Measurements from ENCODE around the gene DNAJC22. TPM values are rescaled to one million over a fixed set of nuclear protein-coding genes. Genes with fewer than 3 reads are reported as not detected.

DNAJC22 gene
- total RNA-seq, 2 donors from 2014 or later, result 0.68 to 1.5 TPM

DNA sequence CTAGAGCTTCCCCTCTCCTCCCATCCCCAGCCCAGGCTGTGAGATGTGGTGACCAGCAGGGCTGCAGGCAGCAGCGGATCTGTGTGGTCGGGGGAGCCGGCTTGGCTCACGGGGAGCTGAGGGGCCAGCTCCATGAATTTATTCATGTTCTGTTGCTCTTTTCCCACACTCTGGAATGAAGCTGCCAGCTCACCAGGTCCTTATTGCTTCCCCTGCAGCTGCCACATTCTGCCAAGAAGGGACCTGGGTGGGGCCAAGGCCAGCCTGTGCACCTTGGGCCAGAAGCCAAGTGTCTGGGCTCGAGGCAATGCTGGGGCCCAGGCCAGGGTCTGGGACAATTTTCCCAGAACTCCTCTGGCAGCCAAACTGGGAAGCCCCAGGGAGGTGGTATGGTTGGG is 7.2 kb upstream of the DNAJC22 start:
- Histone ChIP-seq H3K4me1 (ENCODE audit: control insufficient read depth in 1 of 2, low read depth in 2 of 2) (peaks cover 14 to 25% of the 10 kb centered on the region in 2 donors), H3K27ac (no peak overlapping the region), H3K27me3 (replicated peaks; ENCODE audit: insufficient read depth) (peaks cover 13% of the 10 kb centered on the region), H3K36me3 (no peaks in the 10 kb centered on the region), H3K4me3 (no peak overlapping the region), H3K9me3 (no peaks in the 10 kb centered on the region)
- no peak for ATAC-seq (ENCODE audit: insufficient number of reproducible peaks, low FRiP score, low read depth)
- TF ChIP-seq, protein P1, sequence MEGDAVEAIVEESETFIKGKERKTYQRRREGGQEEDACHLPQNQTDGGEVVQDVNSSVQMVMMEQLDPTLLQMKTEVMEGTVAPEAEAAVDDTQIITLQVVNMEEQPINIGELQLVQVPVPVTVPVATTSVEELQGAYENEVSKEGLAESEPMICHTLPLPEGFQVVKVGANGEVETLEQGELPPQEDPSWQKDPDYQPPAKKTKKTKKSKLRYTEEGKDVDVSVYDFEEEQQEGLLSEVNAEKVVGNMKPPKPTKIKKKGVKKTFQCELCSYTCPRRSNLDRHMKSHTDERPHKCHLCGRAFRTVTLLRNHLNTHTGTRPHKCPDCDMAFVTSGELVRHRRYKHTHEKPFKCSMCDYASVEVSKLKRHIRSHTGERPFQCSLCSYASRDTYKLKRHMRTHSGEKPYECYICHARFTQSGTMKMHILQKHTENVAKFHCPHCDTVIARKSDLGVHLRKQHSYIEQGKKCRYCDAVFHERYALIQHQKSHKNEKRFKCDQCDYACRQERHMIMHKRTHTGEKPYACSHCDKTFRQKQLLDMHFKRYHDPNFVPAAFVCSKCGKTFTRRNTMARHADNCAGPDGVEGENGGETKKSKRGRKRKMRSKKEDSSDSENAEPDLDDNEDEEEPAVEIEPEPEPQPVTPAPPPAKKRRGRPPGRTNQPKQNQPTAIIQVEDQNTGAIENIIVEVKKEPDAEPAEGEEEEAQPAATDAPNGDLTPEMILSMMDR (IDR thresholded peaks at IDR 0.05), result no peak
- no peak for DNase-seq (ENCODE audit: low spot score)

DNA sequence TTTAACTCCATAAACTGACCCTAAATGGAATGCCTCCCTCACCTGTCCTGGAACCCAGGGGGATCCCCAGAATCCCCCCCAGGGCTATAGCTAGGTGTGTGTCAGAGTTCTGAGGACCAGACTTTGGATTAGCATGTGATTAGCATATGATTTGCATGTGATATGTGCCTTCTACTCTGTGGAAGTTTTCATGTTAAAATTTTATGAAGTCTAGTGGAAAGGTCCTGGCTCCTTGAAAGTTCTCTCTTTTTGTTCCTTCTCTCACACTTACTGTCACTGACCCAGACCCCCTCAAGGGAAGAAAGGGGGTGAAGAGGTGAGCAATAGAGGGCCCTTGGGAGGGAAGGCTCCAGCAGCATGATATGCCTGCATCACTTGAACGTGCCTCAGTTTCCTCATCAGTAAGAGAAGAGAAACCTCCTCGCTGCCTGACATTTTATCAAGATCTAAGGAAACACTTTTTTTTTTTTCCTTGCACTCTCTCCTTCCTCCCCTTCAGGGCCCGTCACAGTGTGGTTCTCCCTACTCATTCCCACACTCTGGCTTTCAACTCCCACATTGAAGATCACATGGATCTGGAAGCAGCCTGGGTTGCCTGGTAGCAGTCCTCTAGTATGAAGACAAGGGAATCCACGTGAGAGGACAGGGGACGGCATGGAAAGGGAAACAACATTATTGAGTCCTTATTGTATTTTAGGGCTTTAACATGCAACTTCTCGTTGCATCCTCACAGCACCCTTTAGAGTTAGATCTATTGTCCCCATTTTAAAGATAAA is 6.4 kb upstream of the DNAJC22 start:
- TF ChIP-seq, protein P1 (IDR thresholded peaks at IDR 0.05), result no peak
- Histone ChIP-seq H3K27ac (no peak overlapping the region), H3K4me1 (ENCODE audit: control insufficient read depth in 1 of 2, low read depth in 2 of 2) (peaks cover 18 to 30% of the 10 kb centered on the region in 2 donors), H3K27me3 (replicated peaks; ENCODE audit: insufficient read depth) (peaks cover 13% of the 10 kb centered on the region), H3K9me3 (no peaks in the 10 kb centered on the region), H3K36me3 (no peaks in the 10 kb centered on the region), H3K4me3 (no peak overlapping the region)
- DNase-seq (ENCODE audit: low spot score), result no peak
- ATAC-seq (ENCODE audit: insufficient number of reproducible peaks, low FRiP score, low read depth), result no peak

DNA sequence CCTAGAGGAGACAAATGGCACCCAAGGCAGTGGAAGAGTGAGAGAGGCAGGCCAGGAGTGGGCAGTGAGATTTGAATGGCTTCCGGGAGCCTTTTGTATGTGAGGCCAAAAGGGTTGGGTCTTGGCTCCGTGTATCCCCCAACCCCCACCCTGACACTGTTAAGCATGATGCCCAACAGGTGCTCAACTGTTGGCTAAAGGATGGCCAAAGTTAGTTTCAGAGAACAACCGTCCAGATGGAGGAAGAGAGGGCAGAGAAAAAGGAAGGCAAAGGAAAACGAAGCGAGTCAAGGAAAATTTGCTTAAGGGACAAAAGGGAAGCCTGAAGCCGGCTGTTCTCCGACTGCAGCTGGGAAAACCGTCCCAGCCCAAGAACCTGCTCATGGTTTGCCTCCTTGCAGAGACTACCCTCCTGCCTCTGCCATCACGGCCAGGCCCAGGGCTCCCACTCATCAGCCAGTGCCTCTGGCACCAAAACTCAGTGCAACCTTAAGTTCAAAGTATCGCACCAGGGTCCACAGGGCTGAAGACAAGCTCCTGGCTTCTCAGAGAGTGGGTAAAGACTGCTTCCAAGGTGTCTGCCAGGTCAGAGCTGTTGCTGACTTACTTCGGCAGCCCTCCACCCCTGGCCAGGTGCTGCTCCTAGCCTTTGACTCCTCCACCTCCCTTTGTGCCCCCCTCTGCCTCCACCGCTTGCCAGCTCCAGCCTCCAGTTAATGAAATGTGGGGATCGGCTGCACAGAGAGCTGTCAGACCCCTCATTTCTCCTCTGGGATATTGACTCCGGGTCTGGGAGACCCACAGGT is 5.5 kb upstream of the DNAJC22 start:
- H3K4me1 ChIP-seq (ENCODE audit: control insufficient read depth in 1 of 2, low read depth in 2 of 2), result peaks cover 25 to 38% of the 10 kb centered on the region in 2 donors
- no peak for ATAC-seq (ENCODE audit: insufficient number of reproducible peaks, low FRiP score, low read depth)
- TF ChIP-seq, protein P1 (IDR thresholded peaks at IDR 0.05), result no peak
- H3K4me3 ChIP-seq, result no peak overlapping the region
- DNase-seq (ENCODE audit: low spot score), result no peak
- H3K9me3 ChIP-seq, result no peaks in the 10 kb centered on the region
- peaks cover 18% of the 10 kb centered on the region for H3K27me3 ChIP-seq (replicated peaks; ENCODE audit: insufficient read depth)
- H3K36me3 ChIP-seq, result no peaks in the 10 kb centered on the region
- no peak overlapping the region for H3K27ac ChIP-seq

DNA sequence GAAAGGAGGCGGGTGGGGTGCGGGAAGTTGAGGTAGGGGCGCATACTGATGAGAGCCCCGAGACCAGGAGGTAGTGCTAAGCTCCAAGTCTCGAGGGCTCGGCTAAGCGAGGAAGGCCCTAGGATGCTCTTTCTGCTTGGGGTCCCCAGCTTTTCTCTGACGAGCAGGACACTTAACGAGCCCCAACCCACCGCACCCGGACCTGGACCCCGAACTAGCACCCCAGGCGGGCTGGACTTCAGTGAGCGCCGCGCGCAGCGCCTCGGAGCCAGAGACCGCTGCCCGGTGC is 5.0 kb upstream of the DNAJC22 start:
- H3K4me1 ChIP-seq (ENCODE audit: control insufficient read depth in 1 of 2, low read depth in 2 of 2), result peaks cover 31 to 41% of the 10 kb centered on the region in 2 donors
- H3K36me3 ChIP-seq, result no peaks in the 10 kb centered on the region
- H3K27me3 ChIP-seq (replicated peaks; ENCODE audit: insufficient read depth), result peaks cover 17% of the 10 kb centered on the region
- no peak overlapping the region for H3K27ac ChIP-seq
- no peak for ATAC-seq (ENCODE audit: insufficient number of reproducible peaks, low FRiP score, low read depth)
- no peaks in the 10 kb centered on the region for H3K9me3 ChIP-seq
- TF ChIP-seq, protein P1 (IDR thresholded peaks at IDR 0.05), result no peak
- H3K4me3 ChIP-seq, result peak overlapping the region; percentile 62
- DNase-seq (ENCODE audit: low spot score), result no peak

DNA sequence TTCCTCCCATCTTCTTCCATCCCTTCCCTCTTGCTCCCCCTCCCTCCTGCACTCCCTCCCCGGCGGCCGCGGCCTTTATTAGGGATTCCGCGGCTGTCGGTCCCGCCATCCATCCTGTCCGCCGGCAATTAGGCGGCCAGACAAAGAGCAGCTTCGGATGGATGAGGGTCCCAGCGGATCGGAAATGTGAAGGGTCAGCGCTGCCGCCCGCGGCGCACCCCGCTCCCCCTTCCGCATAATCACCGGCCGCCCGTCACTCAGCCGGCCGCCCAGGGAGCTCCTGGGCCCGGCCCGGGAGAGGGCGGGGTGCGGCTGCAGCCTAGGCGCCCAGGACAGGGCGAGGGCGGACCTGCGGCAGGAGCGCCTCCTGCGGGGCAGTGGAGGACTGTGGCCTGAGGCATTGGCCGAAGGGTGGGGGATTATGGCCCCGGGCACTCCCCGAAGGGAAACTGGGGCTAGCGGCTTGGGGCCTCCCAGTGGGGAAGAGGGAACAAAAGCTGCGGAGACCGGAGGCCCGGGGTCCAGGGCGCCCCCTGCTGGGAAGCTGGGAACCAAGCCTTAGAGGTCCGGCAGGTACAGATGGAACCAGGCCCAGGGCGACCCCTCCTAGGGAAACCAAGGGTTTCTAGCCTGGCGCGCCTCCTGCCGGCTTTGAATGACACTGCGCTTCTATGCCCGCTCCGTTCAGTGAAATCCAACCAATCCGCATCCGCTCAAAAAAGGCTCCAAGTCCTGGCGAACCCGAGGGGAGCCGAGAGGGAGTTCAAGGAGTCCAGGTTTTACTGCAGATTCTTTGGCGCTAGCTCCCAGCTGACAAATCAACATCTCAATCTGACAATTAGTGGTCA is 4.4 kb upstream of the DNAJC22 start:
- no peak for DNase-seq (ENCODE audit: low spot score)
- TF ChIP-seq, protein P1 (IDR thresholded peaks at IDR 0.05), result peak; percentile 76
- ATAC-seq (ENCODE audit: insufficient number of reproducible peaks, low FRiP score, low read depth), result no peak
- Histone ChIP-seq H3K9me3 (no peaks in the 10 kb centered on the region), H3K4me1 (ENCODE audit: control insufficient read depth in 1 of 2, low read depth in 2 of 2) (peaks cover 36 to 41% of the 10 kb centered on the region in 2 donors), H3K4me3 (peak overlapping the region; percentile 62), H3K27me3 (replicated peaks; ENCODE audit: insufficient read depth) (peaks cover 23% of the 10 kb centered on the region), H3K27ac (no peak overlapping the region), H3K36me3 (no peaks in the 10 kb centered on the region)
